Kidney epithelial cell (primary cell): Measurements from ENCODE around the gene RPP30. TPM values are rescaled to one million over a fixed set of nuclear protein-coding genes. Genes with fewer than 3 reads are reported as not detected.

Source experiments
- DNase-seq: peaks from one replicate; pipeline ENCODE4 v3.0.0-alpha.2; 2010; ENCODE audit warnings: low read depth
- H3K27me3 ChIP-seq: 2 replicates; pipeline ENCODE4 v1.6.0; 2011; ENCODE audit warnings: low read length; ENCODE audit not compliant: control insufficient read depth, insufficient read depth
- H3K36me3 ChIP-seq: 2 replicates; pipeline ENCODE4 v1.5.1; 2011; ENCODE audit warnings: low read length; ENCODE audit not compliant: control insufficient read depth, insufficient read depth
- H3K4me3 ChIP-seq: 2 replicates; pipeline ENCODE4 v1.5.1; 2011; ENCODE audit warnings: low read depth, mild to moderate bottlenecking, control low read depth, low read length
- total RNA-seq: library from RNA; depleted of rRNA; stranded (reverse); fragments of >200 nt; gene quantifications from 2 replicates; pipeline ENCODE4 v1.2.3, GENCODE V29; 2015
- TF ChIP-seq, protein P1 (sequence below): IDR thresholded peaks from 2 replicates; pipeline ENCODE4 v1.5.1; 2011; ENCODE audit warnings: mild to moderate bottlenecking, moderate library complexity, low read length, control low read depth, inconsistent platforms; ENCODE audit not compliant: insufficient read depth, poor library complexity, severe bottlenecking

Gene RPP30
- total RNA-seq, 1 donor from 2014 or later: 40.7 TPM

DNA sequence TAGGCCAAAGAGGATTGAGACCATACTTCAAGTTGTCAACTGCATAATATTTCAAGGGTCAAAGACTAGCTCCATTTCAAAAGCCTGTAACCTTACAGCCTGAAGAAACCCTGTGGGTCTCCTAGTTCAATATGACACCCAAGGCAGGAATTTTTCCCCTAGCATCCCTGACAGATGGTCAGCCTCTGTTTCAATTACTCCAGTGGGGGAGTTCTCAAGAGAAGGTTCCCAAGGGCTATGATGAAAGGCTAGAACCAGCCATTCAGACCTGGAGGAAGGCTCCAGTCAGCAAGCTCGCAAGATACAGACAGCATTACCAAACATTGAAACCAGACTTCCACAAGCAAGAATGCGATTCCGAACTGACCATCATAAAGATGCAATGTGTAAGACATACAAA is 15.5 kb upstream of the RPP30 start:
- DNase-seq: no peak
- no peaks in the 10 kb centered on the region for H3K36me3 ChIP-seq
- H3K27me3 ChIP-seq: peaks cover 17% of the 10 kb centered on the region
- H3K4me3 ChIP-seq: no peak overlapping the region
- TF ChIP-seq, protein P1, sequence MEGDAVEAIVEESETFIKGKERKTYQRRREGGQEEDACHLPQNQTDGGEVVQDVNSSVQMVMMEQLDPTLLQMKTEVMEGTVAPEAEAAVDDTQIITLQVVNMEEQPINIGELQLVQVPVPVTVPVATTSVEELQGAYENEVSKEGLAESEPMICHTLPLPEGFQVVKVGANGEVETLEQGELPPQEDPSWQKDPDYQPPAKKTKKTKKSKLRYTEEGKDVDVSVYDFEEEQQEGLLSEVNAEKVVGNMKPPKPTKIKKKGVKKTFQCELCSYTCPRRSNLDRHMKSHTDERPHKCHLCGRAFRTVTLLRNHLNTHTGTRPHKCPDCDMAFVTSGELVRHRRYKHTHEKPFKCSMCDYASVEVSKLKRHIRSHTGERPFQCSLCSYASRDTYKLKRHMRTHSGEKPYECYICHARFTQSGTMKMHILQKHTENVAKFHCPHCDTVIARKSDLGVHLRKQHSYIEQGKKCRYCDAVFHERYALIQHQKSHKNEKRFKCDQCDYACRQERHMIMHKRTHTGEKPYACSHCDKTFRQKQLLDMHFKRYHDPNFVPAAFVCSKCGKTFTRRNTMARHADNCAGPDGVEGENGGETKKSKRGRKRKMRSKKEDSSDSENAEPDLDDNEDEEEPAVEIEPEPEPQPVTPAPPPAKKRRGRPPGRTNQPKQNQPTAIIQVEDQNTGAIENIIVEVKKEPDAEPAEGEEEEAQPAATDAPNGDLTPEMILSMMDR: no peak

DNA sequence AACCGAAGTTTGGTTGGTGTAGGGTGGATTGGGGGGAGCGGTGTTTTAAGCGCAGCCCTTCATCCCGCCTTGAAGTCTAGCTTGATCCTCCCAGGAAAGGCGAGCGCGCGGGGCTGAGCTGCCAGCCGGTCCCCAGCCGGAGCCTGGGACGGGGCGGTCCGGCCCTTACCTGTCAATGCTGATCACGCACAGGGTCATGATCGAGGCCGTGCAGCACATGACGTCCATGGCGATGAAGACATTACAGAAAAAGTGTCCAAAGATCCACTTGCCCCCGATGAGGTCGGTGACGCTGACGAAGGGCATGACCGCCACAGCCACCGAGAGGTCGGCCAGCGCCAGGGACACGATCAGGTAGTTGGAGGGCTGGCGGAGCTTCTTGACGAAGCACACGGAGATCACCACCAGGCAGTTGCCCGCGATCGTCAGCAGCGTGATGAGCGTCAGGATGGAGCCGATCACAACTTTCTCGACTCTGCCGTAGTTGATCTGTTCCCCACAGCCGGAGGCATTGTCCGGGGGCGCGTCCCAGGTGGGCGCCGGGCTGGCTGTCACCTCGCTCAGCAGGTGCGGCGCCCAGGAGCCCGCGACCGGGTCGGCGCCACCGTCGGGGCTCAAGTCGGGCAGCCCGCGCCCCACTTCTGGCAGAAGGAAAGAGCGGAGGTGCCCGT is 14.7 kb upstream of the RPP30 start:
- no peak for DNase-seq
- TF ChIP-seq, protein P1: no peak
- H3K27me3 ChIP-seq: peaks cover 17% of the 10 kb centered on the region
- no peaks in the 10 kb centered on the region for H3K36me3 ChIP-seq
- H3K4me3 ChIP-seq: peak overlapping the region; percentile 53

DNA sequence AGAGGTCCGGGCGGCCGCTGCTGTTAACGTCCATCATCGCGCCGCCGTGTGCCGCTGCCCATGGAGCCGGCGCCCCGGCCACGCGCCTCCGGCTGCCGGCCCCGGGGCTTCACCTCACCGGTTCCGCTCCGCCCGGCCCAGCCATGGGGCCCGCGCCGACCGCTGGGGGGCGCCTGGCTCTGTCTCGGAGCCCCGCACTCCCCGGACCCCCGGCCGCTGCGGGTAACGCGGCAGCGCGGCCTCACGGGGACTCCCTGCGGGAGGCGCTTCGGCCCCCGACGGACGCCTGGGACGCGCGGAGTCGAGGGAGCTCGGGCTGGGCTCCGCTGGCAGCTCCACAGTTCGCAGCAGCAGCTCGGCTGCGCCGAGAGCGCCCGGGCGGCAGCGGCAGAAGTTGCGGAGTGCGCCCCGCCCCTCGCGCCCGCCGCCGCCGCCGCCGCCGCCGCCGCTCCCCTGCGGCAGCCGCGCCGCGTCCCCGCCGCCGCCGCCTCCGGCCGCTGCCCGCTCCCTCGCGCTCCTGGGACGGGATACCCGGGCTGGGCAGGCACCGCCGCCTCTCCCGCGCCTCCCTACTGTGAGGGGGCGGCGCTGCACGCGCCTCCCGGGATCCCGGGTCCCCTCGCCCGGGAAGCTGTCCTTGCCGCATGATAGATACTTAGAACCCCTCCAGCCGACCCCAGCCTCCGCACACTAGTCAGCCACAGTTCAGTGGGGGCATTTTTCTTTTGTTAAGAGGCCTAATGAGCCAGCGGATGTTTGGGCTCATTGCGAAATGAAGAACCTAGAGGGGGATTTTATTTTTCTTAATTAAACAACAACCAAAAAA is 13.9 kb upstream of the RPP30 start, which contains the start of gene HTR7:
HTR7 (minus strand) TSS at position 405 of the 826 bp plus-strand sequence; CDS start at position 37, 368 bp downstream.
- H3K36me3 ChIP-seq: no peaks in the 10 kb centered on the region
- TF ChIP-seq, protein P1: no peak
- H3K27me3 ChIP-seq: peaks cover 17% of the 10 kb centered on the region
- no peak for DNase-seq
- H3K4me3 ChIP-seq: peak within 1 kb of the TSS; percentile 53

DNA sequence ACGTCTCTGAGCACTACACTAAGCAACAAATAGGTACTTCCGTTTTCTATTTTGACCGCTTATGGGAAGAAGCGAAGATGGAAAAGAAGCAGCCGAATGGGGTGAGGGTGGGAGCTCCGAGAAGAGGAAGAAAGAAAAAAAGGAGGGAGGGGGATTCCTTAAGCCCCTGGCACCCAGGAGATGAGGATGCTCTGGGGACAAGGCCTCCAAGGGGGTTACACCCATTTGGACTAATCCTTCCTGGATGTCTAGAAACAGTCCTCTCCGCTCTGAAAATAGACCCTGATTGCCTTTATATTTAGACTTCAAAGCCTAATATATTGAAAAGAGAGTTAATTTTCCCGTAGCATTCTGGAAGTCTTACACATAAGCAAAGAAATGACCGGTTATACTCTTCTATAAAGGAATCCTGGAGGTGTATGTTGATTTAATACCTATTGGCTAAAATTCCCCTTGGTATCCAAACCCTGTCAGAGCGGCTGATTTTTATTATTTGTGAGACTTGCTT is 13.3 kb upstream of the RPP30 start:
- no peak for DNase-seq
- Histone ChIP-seq H3K4me3 (peak overlapping the region; percentile 53), H3K27me3 (peaks cover 17% of the 10 kb centered on the region), H3K36me3 (no peaks in the 10 kb centered on the region)
- TF ChIP-seq, protein P1: no peak

DNA sequence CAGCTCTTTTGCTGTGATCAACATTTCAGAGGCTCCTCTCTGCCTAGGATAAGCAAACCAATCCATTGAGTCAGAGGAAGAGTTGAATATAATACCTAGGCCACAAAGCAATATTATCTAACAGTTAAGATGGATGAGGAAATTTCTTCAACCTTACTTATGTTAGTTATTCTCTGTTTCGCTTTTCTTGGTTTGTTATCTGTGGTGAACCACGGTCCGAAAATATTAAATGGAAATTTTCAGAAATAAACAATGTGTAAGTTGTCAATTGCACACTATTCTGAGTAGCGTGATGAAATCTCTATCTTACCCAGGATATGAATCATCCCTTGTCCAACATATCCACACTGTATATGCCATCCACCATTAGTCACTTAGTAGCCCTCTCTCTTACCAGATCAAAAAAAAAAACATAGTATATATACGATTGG is 12.4 kb upstream of the RPP30 start:
- no peaks in the 10 kb centered on the region for H3K36me3 ChIP-seq
- no peak overlapping the region for H3K4me3 ChIP-seq
- peaks cover 18% of the 10 kb centered on the region for H3K27me3 ChIP-seq
- TF ChIP-seq, protein P1: no peak
- DNase-seq: no peak
